GM19043 (cell line): ENCODE data around the gene TBXAS1.

Experiments used
- ATAC-seq: cut with Tn5 transposase; IDR thresholded peaks from one replicate; pipeline ENCODE4 v1.9.1; 2021; ENCODE audit warnings: low read depth; ENCODE audit not compliant: unreplicated experiment

Gene TBXAS1

GRCh38 chr7:139973101-139974050 lies 144.3 kb downstream of the TBXAS1 start:
- ATAC-seq, result no peak

GRCh38 chr7:139974179-139974811 lies 145.2 kb downstream of the TBXAS1 start:
- no peak for ATAC-seq

- no peak for ATAC-seq
Measured at GRCh38 chr7:139976055-139976837, 147.2 kb downstream of the TBXAS1 start.

GRCh38 chr7:139976838-139977656 lies 148.0 kb downstream of the TBXAS1 start:
- no peak for ATAC-seq

- ATAC-seq, result no peak
Measured at GRCh38 chr7:139981511-139981895, 152.4 kb downstream of the TBXAS1 start.

- no peak for ATAC-seq
Measured at GRCh38 chr7:139982927-139983920, 154.2 kb downstream of the TBXAS1 start.

- ATAC-seq, result no peak
Measured at GRCh38 chr7:139984642-139985539, 155.8 kb downstream of the TBXAS1 start.

- no peak for ATAC-seq
Measured at GRCh38 chr7:139985811-139986210, 156.7 kb downstream of the TBXAS1 start.

- no peak for ATAC-seq
Measured at GRCh38 chr7:139987691-139988516, 158.8 kb downstream of the TBXAS1 start.

- ATAC-seq, result no peak
Measured at GRCh38 chr7:139989366-139990141, 160.5 kb downstream of the TBXAS1 start.

GRCh38 chr7:139990142-139990535 lies 161.1 kb downstream of the TBXAS1 start:
- no peak for ATAC-seq

- no peak for ATAC-seq
Measured at GRCh38 chr7:139990571-139991268, 161.7 kb downstream of the TBXAS1 start.

GRCh38 chr7:139991269-139991666 lies 162.2 kb downstream of the TBXAS1 start:
- no peak for ATAC-seq

GRCh38 chr7:139991911-139992310 lies 162.8 kb downstream of the TBXAS1 start:
- ATAC-seq, result no peak

GRCh38 chr7:139992353-139993044 lies 163.4 kb downstream of the TBXAS1 start:
- no peak for ATAC-seq
